Liver (tissue), 9 donors: Measurements from ENCODE around the gene PTPRN2. TPM values are rescaled to one million over a fixed set of nuclear protein-coding genes. Genes with fewer than 3 reads are reported as not detected.

Source experiments
- DNase-seq: peaks from one replicate; pipeline ENCODE4 v3.0.0-alpha.2; 2017; ENCODE audit warnings: low spot score
- H3K27ac ChIP-seq, 2 donors: one replicate each; pipeline ENCODE4 v1.7.0; 2013; ENCODE audit warnings: inconsistent platforms in 2 of 2, low read length in 2 of 2, control low read depth in 1 of 2, low read depth in 1 of 2, mild to moderate bottlenecking in 1 of 2
- H3K27me3 ChIP-seq, 4 donors: one replicate each; pipeline versions ENCODE4 v1.6.1 to v1.7.0; 2013; ENCODE audit warnings: low read length in 3 of 4, inconsistent platforms in 1 of 4, mild to moderate bottlenecking in 1 of 4, moderate library complexity in 1 of 4; ENCODE audit not compliant: control insufficient read depth in 4 of 4, insufficient read depth in 4 of 4
- H3K36me3 ChIP-seq, 4 donors: one replicate each; pipeline versions ENCODE4 v1.6.1 to v1.7.0; 2013; ENCODE audit warnings: low read length in 3 of 4, mild to moderate bottlenecking in 3 of 4, low read depth in 1 of 4, moderate library complexity in 1 of 4; ENCODE audit not compliant: control insufficient read depth in 4 of 4, insufficient read depth in 3 of 4
- H3K4me1 ChIP-seq, 4 donors: one replicate each; pipeline versions ENCODE4 v1.6.1 to v1.7.0; 2013; ENCODE audit warnings: low read length in 3 of 4, mild to moderate bottlenecking in 3 of 4, moderate library complexity in 1 of 4; ENCODE audit not compliant: control insufficient read depth in 4 of 4, insufficient read depth in 4 of 4
- H3K4me3 ChIP-seq, 3 donors: one replicate each; pipeline versions ENCODE4 v1.6.1 to v1.7.0; 2013; ENCODE audit warnings: low read length in 3 of 3, control low read depth in 1 of 3, low read depth in 1 of 3, mild to moderate bottlenecking in 1 of 3
- H3K9ac ChIP-seq, 2 donors: one replicate each; pipeline ENCODE4 v1.7.0; 2013; ENCODE audit warnings: low read length in 2 of 2, mild to moderate bottlenecking in 2 of 2, moderate library complexity in 2 of 2, control low read depth in 1 of 2, low read depth in 1 of 2
- H3K9me3 ChIP-seq, 4 donors: one replicate each; pipeline versions ENCODE4 v1.6.1 to v1.7.0; 2013; ENCODE audit warnings: low read length in 3 of 4; ENCODE audit not compliant: control insufficient read depth in 4 of 4
- ATF3 ChIP-seq: IDR thresholded peaks from 2 replicates; pipeline ENCODE4 v1.6.1; 2016; ENCODE audit warnings: antibody characterized with exemption
- CTCF ChIP-seq: fragments of 150-350 bp; IDR thresholded peaks from 2 replicates; pipeline ENCODE4 v1.5.1; 2017; ENCODE audit warnings: improper control_type of control experiment, low read depth, low read length; ENCODE audit not compliant: missing input control
- EGR1 ChIP-seq, 2 donors: IDR thresholded peaks; 2 replicates each; pipeline ENCODE4 v1.6.1; 2016 to 2018; ENCODE audit warnings: antibody characterized with exemption in 2 of 2, low read depth in 2 of 2
- FOXA1 ChIP-seq: IDR thresholded peaks from 2 replicates; pipeline ENCODE4 v1.6.1; 2016; ENCODE audit warnings: antibody characterized with exemption
- FOXA2 ChIP-seq: IDR thresholded peaks from 2 replicates; pipeline ENCODE4 v1.6.1; 2016; ENCODE audit warnings: antibody characterized with exemption
- GABPA ChIP-seq, 2 donors: IDR thresholded peaks in 1 of 2; conservative IDR thresholded peaks in 1 of 2; 2 replicates each; pipeline ENCODE4 v1.6.1; 2016; ENCODE audit warnings: antibody characterized with exemption in 2 of 2, mild to moderate bottlenecking in 1 of 2, moderate library complexity in 1 of 2
- HNF4A ChIP-seq, 2 donors: conservative IDR thresholded peaks; 2 replicates each; pipeline ENCODE4 v1.6.1; 2016; ENCODE audit warnings: antibody characterized with exemption in 2 of 2, mild to moderate bottlenecking in 2 of 2
- HNF4G ChIP-seq: IDR thresholded peaks from 2 replicates; pipeline ENCODE4 v1.6.1; 2016; ENCODE audit warnings: antibody characterized with exemption
- JUND ChIP-seq, 2 donors: IDR thresholded peaks; 2 replicates each; pipeline ENCODE4 v1.6.1; 2016; ENCODE audit warnings: antibody characterized with exemption in 2 of 2
- MAX ChIP-seq: IDR thresholded peaks from 2 replicates; pipeline ENCODE4 v1.6.1; 2016; ENCODE audit warnings: antibody characterized with exemption
- NR2F2 ChIP-seq: IDR thresholded peaks from 2 replicates; pipeline ENCODE4 v1.6.1; 2016; ENCODE audit warnings: antibody characterized with exemption
- RAD21 ChIP-seq, 2 donors: IDR thresholded peaks; 2 replicates each; pipeline ENCODE4 v1.6.1; 2016; ENCODE audit warnings: antibody characterized with exemption in 2 of 2, mild to moderate bottlenecking in 2 of 2
- RXRA ChIP-seq, 2 donors: IDR thresholded peaks; 2 replicates each; pipeline ENCODE4 v1.6.1; 2017 to 2018; ENCODE audit warnings: antibody characterized with exemption in 2 of 2, mild to moderate bottlenecking in 1 of 2
- SP1 ChIP-seq: IDR thresholded peaks from 2 replicates; pipeline ENCODE4 v1.6.1; 2018; ENCODE audit warnings: antibody characterized with exemption, mild to moderate bottlenecking
- TAF1 ChIP-seq: conservative IDR thresholded peaks from 2 replicates; pipeline ENCODE4 v1.6.1; 2016; ENCODE audit warnings: antibody characterized with exemption, mild to moderate bottlenecking
- YY1 ChIP-seq: IDR thresholded peaks from 2 replicates; pipeline ENCODE4 v1.6.1; 2016; ENCODE audit warnings: antibody characterized with exemption, mild to moderate bottlenecking
- WGBS: extraction: QIAGEN DNeasy Blood & Tissue Kit; methylation state at CpG from one replicate; pipeline ENCODE4 v1.1.7; 2013; 5-methylcytosine and 5-hydroxymethylcytosine counted together
- polyA plus RNA-seq, 2 donors: library from polyadenylated mRNA; stranded (reverse) in 1 of 2; unstranded in 1 of 2; fragments of 200-250 nt in 1 of 2; fragments of >200 nt in 1 of 2; fragmentation: Nextera tagmentation in 1 of 2; extraction: Ambion mirVana in 1 of 2; gene quantifications; one replicate each; pipeline versions ENCODE4 v1.2.1 to v1.2.3, GENCODE V29; 2013 to 2015
- total RNA-seq, 2 donors: library from RNA; depleted of rRNA; stranded (reverse); fragments of >200 nt; gene quantifications; one replicate each; pipeline ENCODE4 v1.2.3, GENCODE V29; 2014
- TF ChIP-seq, protein P1 (sequence below): IDR thresholded peaks from 2 replicates; pipeline ENCODE4 v1.6.1; 2016; ENCODE audit warnings: antibody characterized with exemption, mild to moderate bottlenecking
- TF ChIP-seq, protein P2 (sequence below): IDR thresholded peaks from 2 replicates; pipeline ENCODE4 v1.6.1; 2016; ENCODE audit warnings: antibody characterized with exemption
- donor health status: healthy.
- donor health status: healthy.
- donor health status: healthy.
- donor health status: healthy.
- donor health status: healthy.

The PTPRN2 gene
- total and polyA plus RNA-seq, 4 donors = 0.75 to 1.9 (median 1.1) TPM

- TF ChIP-seq ATF3 (no peak), HNF4G (no peak), TAF1 (no peak), RXRA (IDR thresholded peaks at IDR 0.05) (no peak), NR2F2 (no peak), RAD21 (IDR thresholded peaks at IDR 0.05) (no peak), JUND (IDR thresholded peaks at IDR 0.05) (no peak), FOXA1 (no peak), GABPA (IDR thresholded peaks at IDR 0.05 in 1 of 2, conservative IDR thresholded peaks at IDR 0.05 in 1 of 2) (no peak), FOXA2 (no peak), YY1 (no peak), EGR1 (IDR thresholded peaks at IDR 0.05; ENCODE audit: low read depth in 2 of 2) (no peak), HNF4A (conservative IDR thresholded peaks at IDR 0.05) (no peak), SP1 (no peak), MAX (no peak), CTCF (no peak)
- TF ChIP-seq, protein P1, sequence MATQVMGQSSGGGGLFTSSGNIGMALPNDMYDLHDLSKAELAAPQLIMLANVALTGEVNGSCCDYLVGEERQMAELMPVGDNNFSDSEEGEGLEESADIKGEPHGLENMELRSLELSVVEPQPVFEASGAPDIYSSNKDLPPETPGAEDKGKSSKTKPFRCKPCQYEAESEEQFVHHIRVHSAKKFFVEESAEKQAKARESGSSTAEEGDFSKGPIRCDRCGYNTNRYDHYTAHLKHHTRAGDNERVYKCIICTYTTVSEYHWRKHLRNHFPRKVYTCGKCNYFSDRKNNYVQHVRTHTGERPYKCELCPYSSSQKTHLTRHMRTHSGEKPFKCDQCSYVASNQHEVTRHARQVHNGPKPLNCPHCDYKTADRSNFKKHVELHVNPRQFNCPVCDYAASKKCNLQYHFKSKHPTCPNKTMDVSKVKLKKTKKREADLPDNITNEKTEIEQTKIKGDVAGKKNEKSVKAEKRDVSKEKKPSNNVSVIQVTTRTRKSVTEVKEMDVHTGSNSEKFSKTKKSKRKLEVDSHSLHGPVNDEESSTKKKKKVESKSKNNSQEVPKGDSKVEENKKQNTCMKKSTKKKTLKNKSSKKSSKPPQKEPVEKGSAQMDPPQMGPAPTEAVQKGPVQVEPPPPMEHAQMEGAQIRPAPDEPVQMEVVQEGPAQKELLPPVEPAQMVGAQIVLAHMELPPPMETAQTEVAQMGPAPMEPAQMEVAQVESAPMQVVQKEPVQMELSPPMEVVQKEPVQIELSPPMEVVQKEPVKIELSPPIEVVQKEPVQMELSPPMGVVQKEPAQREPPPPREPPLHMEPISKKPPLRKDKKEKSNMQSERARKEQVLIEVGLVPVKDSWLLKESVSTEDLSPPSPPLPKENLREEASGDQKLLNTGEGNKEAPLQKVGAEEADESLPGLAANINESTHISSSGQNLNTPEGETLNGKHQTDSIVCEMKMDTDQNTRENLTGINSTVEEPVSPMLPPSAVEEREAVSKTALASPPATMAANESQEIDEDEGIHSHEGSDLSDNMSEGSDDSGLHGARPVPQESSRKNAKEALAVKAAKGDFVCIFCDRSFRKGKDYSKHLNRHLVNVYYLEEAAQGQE = no peak
- TF ChIP-seq, protein P2, sequence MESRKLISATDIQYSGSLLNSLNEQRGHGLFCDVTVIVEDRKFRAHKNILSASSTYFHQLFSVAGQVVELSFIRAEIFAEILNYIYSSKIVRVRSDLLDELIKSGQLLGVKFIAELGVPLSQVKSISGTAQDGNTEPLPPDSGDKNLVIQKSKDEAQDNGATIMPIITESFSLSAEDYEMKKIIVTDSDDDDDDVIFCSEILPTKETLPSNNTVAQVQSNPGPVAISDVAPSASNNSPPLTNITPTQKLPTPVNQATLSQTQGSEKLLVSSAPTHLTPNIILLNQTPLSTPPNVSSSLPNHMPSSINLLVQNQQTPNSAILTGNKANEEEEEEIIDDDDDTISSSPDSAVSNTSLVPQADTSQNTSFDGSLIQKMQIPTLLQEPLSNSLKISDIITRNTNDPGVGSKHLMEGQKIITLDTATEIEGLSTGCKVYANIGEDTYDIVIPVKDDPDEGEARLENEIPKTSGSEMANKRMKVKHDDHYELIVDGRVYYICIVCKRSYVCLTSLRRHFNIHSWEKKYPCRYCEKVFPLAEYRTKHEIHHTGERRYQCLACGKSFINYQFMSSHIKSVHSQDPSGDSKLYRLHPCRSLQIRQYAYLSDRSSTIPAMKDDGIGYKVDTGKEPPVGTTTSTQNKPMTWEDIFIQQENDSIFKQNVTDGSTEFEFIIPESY = no peak
- Histone ChIP-seq H3K4me3 (no peak overlapping the region), H3K27ac (no peak overlapping the region), H3K9ac (no peak overlapping the region), H3K4me1 (no peaks in the 10 kb centered on the region), H3K36me3 (no peaks in the 10 kb centered on the region), H3K27me3 (no peaks in the 10 kb centered on the region), H3K9me3 (no peaks in the 10 kb centered on the region)
- WGBS = 91% methylated on average over 16 of the region's 16 CpGs
- DNase-seq = no peak
Observed at GRCh38 chr7:158300427-158300826, 287.2 kb downstream of the PTPRN2 start.
